ENCODE results near the gene LRBA. TPM values are rescaled to one million over a fixed set of nuclear protein-coding genes. Genes with fewer than 3 reads are reported as not detected.

The LRBA gene
- total and polyA plus RNA-seq, 9 of the 15 experiments (the other 6 are each of a cell fraction or from before 2014, with no cell fraction given), result 24.2 to 88.7 (median 59.7) TPM

GRCh38 chr4:151038452-151039157 is 23.5 kb upstream of the LRBA start (continued):
- TF ChIP-seq CHD4 (IDR thresholded peaks at IDR 0.05; ENCODE audit: insufficient read depth, insufficient replicate concordance, low read depth, low read length, poor library complexity, severe bottlenecking) (no peak), LCOR (CRISPR knock-in tag; IDR thresholded peaks at IDR 0.05) (no peak), KLF6 (CRISPR knock-in tag; IDR thresholded peaks at IDR 0.05; ENCODE audit: borderline replicate concordance) (peak; percentile 95), CHD2 (IDR thresholded peaks at IDR 0.05; ENCODE audit: low read depth, low read length) (no peak), SRF (CRISPR knock-in tag; IDR thresholded peaks at IDR 0.05) (peak; percentile 77 to 97; a peak in 3 of 4 replicates), DACH1 (IDR thresholded peaks at IDR 0.05; ENCODE audit: partially characterized antibody) (no peak), PTRF (tag; IDR thresholded peaks at IDR 0.05) (peak; percentile 95), EWSR1 (IDR thresholded peaks at IDR 0.05; ENCODE audit: borderline replicate concordance, low read depth, partially characterized antibody) (no peak), HDAC2 (IDR thresholded peaks at IDR 0.05) (no peak), HDAC3 (IDR thresholded peaks at IDR 0.05; ENCODE audit: borderline replicate concordance, partially characterized antibody) (no peak), CC2D1A (IDR thresholded peaks at IDR 0.05) (no peak), TARDBP (IDR thresholded peaks at IDR 0.05) (no peak), TBP (optimal IDR thresholded peaks at IDR 0.05; ENCODE audit: low read depth, low read length) (no peak), ZNF134 (CRISPR knock-in tag; conservative IDR thresholded peaks at IDR 0.05) (peak; percentile 57; the same call in 1 of the 2 replicates), CBX1 (IDR thresholded peaks at IDR 0.05; ENCODE audit: low read depth) (no peak), BRD4 (IDR thresholded peaks at IDR 0.05) (no peak), HLTF (IDR thresholded peaks at IDR 0.05) (no peak), HOXB6 (CRISPR knock-in tag; IDR thresholded peaks at IDR 0.05; ENCODE audit: borderline replicate concordance) (peak; percentile 72; the same call in 1 of the 2 replicates), EP300 (IDR thresholded peaks at IDR 0.05; ENCODE audit: low read length) (no peak; the same call in 1 of the 2 replicates), ZBTB8A (IDR thresholded peaks at IDR 0.05; ENCODE audit: partially characterized antibody) (no peak)
- TF ChIP-seq, protein P1, sequence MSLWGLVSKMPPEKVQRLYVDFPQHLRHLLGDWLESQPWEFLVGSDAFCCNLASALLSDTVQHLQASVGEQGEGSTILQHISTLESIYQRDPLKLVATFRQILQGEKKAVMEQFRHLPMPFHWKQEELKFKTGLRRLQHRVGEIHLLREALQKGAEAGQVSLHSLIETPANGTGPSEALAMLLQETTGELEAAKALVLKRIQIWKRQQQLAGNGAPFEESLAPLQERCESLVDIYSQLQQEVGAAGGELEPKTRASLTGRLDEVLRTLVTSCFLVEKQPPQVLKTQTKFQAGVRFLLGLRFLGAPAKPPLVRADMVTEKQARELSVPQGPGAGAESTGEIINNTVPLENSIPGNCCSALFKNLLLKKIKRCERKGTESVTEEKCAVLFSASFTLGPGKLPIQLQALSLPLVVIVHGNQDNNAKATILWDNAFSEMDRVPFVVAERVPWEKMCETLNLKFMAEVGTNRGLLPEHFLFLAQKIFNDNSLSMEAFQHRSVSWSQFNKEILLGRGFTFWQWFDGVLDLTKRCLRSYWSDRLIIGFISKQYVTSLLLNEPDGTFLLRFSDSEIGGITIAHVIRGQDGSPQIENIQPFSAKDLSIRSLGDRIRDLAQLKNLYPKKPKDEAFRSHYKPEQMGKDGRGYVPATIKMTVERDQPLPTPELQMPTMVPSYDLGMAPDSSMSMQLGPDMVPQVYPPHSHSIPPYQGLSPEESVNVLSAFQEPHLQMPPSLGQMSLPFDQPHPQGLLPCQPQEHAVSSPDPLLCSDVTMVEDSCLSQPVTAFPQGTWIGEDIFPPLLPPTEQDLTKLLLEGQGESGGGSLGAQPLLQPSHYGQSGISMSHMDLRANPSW (CRISPR knock-in tag; IDR thresholded peaks at IDR 0.05), result no peak
- TF ChIP-seq, protein P2, sequence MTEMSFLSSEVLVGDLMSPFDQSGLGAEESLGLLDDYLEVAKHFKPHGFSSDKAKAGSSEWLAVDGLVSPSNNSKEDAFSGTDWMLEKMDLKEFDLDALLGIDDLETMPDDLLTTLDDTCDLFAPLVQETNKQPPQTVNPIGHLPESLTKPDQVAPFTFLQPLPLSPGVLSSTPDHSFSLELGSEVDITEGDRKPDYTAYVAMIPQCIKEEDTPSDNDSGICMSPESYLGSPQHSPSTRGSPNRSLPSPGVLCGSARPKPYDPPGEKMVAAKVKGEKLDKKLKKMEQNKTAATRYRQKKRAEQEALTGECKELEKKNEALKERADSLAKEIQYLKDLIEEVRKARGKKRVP (CRISPR knock-in tag; IDR thresholded peaks at IDR 0.05), result peak; percentile 71

All from K562 (cell line).